22Rv1 (cell line): ENCODE measurements around the gene TTC32.

Experiments
- H3K27ac ChIP-seq: fragments of 450-650 bp; 2 replicates; pipeline ENCODE4 v1.5.1; 2017
- CTCF ChIP-seq: fragments of 450-650 bp; IDR thresholded peaks from 2 replicates; pipeline ENCODE4 v1.5.1; 2017; ENCODE audit warnings: mild to moderate bottlenecking
- ZFX ChIP-seq: fragments of 450-650 bp; IDR thresholded peaks from 2 replicates; pipeline ENCODE4 v1.6.1; 2017; ENCODE audit warnings: antibody characterized with exemption, borderline replicate concordance

The TTC32 gene

GRCh38 chr2:19868701-19869580, 32.8 kb downstream of the TTC32 start:
- TF ChIP-seq CTCF (no peak), ZFX (no peak)
- no peak overlapping the region for H3K27ac ChIP-seq

- TF ChIP-seq CTCF (no peak), ZFX (no peak)
Observed at GRCh38 chr2:19868224-19868623, 33.6 kb downstream of the TTC32 start.

GRCh38 chr2:19866771-19867170, 35.0 kb downstream of the TTC32 start:
- TF ChIP-seq ZFX, result no peak
- no peak overlapping the region for H3K27ac ChIP-seq

More at GRCh38 chr2:19868224-19868623, 33.6 kb downstream of the TTC32 start:
- no peak overlapping the region for H3K27ac ChIP-seq

- no peak overlapping the region for H3K27ac ChIP-seq
- TF ChIP-seq CTCF, result no peak
- no peak for TF ChIP-seq ZFX
Observed at GRCh38 chr2:19865151-19865550, 36.6 kb downstream of the TTC32 start.

GRCh38 chr2:19864381-19864780, 37.4 kb downstream of the TTC32 start:
- H3K27ac ChIP-seq, result no peak overlapping the region
- no peak for TF ChIP-seq CTCF
- TF ChIP-seq ZFX, result no peak

- H3K27ac ChIP-seq, result no peak overlapping the region
Observed at GRCh38 chr2:19863303-19864041, 38.3 kb downstream of the TTC32 start.

GRCh38 chr2:19861813-19862212, 40.0 kb downstream of the TTC32 start:
- H3K27ac ChIP-seq, result no peak overlapping the region
- TF ChIP-seq ZFX (no peak), CTCF (no peak)

More at GRCh38 chr2:19863303-19864041, 38.3 kb downstream of the TTC32 start:
- TF ChIP-seq ZFX (no peak), CTCF (peak; percentile 90)
